GM19395 (cell line): ENCODE measurements around the gene ATXN10.
A peak's percentile ranks its signal among the peaks of the same experiment; 100 is the strongest.
"Not testable (repeated sequence)": the region's sequence is repeated elsewhere in the genome, so short reads cannot be mapped to it uniquely, and the experiment has no call there.

Source experiments
- ATAC-seq: cut with Tn5 transposase; IDR thresholded peaks from one replicate; pipeline ENCODE4 v1.9.1; 2021; ENCODE audit warnings: mild to moderate bottlenecking, moderate library complexity; ENCODE audit not compliant: unreplicated experiment

Gene ATXN10

GRCh38 chr22:45671783-45672563, at the start of gene ATXN10:
Gene ATXN10, plus strand, starts transcription at chr22:45671834. Its CDS starts 230 bp downstream, at chr22:45672064.
- peak; percentile 72 for ATAC-seq

- no peak for ATAC-seq
Observed at GRCh38 chr22:45621836-45622600, 49.6 kb upstream of the ATXN10 start.

GRCh38 chr22:45623464-45624145, 48.0 kb upstream of the ATXN10 start:
- not testable (repeated sequence) for ATAC-seq

- no peak for ATAC-seq
Observed at GRCh38 chr22:45626198-45626651, 45.4 kb upstream of the ATXN10 start.

GRCh38 chr22:45627489-45628233, 44.0 kb upstream of the ATXN10 start:
- ATAC-seq = no peak

GRCh38 chr22:45628515-45628914, 43.1 kb upstream of the ATXN10 start:
- ATAC-seq = no peak

- ATAC-seq = no peak
Observed at GRCh38 chr22:45629469-45630089, 42.1 kb upstream of the ATXN10 start.

- ATAC-seq = no peak
Observed at GRCh38 chr22:45630436-45630835, 41.2 kb upstream of the ATXN10 start.

- ATAC-seq = no peak
Observed at GRCh38 chr22:45631140-45631840, 40.3 kb upstream of the ATXN10 start.

GRCh38 chr22:45631841-45632238, 39.8 kb upstream of the ATXN10 start:
- ATAC-seq = no peak

- ATAC-seq = no peak
Observed at GRCh38 chr22:45632791-45633515, 38.7 kb upstream of the ATXN10 start.

- ATAC-seq = no peak
Observed at GRCh38 chr22:45636683-45637082, 35.0 kb upstream of the ATXN10 start.

GRCh38 chr22:45638197-45638596, 33.4 kb upstream of the ATXN10 start:
- no peak for ATAC-seq

GRCh38 chr22:45638834-45639746, 32.5 kb upstream of the ATXN10 start:
- no peak for ATAC-seq

- no peak for ATAC-seq
Observed at GRCh38 chr22:45639747-45640102, 31.9 kb upstream of the ATXN10 start.

- no peak for ATAC-seq
Observed at GRCh38 chr22:45640291-45640940, 31.2 kb upstream of the ATXN10 start.

GRCh38 chr22:45640941-45641621, 30.6 kb upstream of the ATXN10 start:
- ATAC-seq = no peak
